ENCODE results near the gene HPCAL1. TPM values are rescaled to one million over a fixed set of nuclear protein-coding genes. Genes with fewer than 3 reads are reported as not detected.
A peak's percentile ranks its signal among the peaks of the same experiment; 100 is the strongest.

Gene HPCAL1
- total and polyA plus RNA-seq, 12 donors: 17.4 to 118 (median 61.3) TPM

DNA sequence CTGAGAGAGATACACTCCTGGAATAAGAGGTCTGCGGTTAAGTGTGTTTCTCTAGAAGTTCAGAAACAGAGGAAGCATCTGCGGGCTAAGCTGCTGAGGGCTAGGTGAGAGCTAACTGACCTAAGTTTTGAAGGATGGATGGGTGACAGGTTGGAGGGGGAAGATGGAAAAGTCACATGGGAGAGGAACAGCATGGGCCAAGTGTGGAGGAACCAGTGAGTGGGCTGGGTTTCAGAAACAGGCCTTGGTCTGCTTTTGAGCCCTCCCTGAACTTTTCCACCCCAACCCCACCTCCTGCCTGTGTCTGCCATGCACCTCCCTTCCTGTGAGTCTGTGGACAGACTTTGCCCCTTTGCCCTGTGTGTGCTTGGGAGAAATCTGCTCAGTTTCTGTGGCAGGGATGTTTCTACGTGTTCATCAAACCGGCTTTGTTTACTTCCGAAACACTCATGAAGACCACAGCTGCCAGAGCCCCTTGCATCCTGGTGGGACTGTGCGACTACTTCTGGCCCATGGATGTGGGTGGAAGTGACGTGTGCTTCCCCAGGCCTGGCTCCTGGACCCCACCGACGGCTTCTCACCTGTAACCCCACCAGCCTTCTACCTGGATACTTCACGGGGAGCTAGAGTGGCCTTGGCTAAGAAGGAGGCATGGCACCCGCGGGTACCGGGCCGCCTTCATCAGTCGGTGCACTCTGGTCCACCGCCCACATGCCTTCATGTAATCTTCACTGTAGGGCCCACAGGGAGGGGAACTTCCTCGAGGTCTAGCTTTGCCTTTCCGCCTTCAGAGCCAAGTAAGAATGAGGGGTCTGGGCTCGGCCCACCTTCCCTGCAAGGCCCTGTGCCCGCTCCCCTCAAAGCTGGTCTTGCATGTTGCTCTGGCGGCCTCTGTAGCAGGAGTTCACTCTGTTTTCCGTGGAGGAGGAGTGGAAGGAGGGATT, 1.4 kb upstream of the HPCAL1 start:
- intact Hi-C loops (cut with DNase I): no loop called here
- Histone ChIP-seq H3K4me1 (replicated peaks in 1 of 2) (peaks cover 22 to 34% of the 10 kb centered on the region in 2 donors), H3K36me3 (replicated peaks in 1 of 2) (no peaks in the 10 kb centered on the region), H3K4me3 (no peak overlapping the region), H3K27me3 (no peaks in the 10 kb centered on the region), H3K9me3 (replicated peaks in 1 of 3) (no peaks in the 10 kb centered on the region), H3K27ac (peak overlapping the region in 1 of 5 donors; percentile 87)
- TF ChIP-seq, protein P1, sequence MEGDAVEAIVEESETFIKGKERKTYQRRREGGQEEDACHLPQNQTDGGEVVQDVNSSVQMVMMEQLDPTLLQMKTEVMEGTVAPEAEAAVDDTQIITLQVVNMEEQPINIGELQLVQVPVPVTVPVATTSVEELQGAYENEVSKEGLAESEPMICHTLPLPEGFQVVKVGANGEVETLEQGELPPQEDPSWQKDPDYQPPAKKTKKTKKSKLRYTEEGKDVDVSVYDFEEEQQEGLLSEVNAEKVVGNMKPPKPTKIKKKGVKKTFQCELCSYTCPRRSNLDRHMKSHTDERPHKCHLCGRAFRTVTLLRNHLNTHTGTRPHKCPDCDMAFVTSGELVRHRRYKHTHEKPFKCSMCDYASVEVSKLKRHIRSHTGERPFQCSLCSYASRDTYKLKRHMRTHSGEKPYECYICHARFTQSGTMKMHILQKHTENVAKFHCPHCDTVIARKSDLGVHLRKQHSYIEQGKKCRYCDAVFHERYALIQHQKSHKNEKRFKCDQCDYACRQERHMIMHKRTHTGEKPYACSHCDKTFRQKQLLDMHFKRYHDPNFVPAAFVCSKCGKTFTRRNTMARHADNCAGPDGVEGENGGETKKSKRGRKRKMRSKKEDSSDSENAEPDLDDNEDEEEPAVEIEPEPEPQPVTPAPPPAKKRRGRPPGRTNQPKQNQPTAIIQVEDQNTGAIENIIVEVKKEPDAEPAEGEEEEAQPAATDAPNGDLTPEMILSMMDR (IDR thresholded peaks at IDR 0.05): no peak
- TF ChIP-seq POLR2A (IDR thresholded peaks at IDR 0.05): no peak
- no peak for DNase-seq
- WGBS, 4 donors: 83 to 91% (median 87%) methylated on average over 14 to 22 of the region's 22 CpGs

DNA sequence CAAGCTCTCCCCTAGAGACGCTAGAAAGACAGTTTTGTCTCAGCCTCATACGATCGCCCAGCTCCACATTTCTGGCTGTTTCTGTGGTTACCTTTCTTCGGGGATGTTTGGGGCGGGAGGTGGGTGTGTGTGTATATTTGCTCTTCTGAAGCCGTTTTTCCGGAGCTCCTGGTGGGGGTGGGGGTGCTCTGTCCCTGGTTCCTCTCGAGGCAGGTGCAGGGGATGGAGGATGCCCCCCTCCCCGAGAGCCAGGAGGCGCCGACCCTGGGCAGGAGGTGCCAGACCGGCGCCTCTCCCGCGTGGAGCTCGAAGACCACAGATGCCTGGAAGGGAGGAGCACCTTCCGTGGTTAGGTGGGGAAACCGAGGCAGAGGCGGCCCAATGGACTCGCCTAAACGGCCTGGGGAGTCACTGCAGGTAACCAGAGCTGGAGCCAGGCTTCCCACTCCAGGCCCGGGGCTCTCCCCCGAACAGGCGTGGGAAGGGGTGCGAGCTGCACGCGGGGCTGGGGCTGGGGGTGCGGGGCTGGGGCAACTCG, 694 bp upstream of the HPCAL1 start:
- peak in 1 of 7 donors; percentile 36 for DNase-seq
- H3K27ac ChIP-seq: peak overlapping the region in 4 of 5 donors; percentile 64 to 87 (median 76)
- H3K27me3 ChIP-seq: no peaks in the 10 kb centered on the region
- H3K36me3 ChIP-seq (replicated peaks in 1 of 2): no peaks in the 10 kb centered on the region
- H3K9me3 ChIP-seq (replicated peaks in 1 of 3): no peaks in the 10 kb centered on the region
- no peak for TF ChIP-seq POLR2A (IDR thresholded peaks at IDR 0.05)
- TF ChIP-seq, protein P1 (IDR thresholded peaks at IDR 0.05): no peak
- H3K4me1 ChIP-seq (replicated peaks in 1 of 2): peaks cover 27 to 39% of the 10 kb centered on the region in 2 donors
- intact Hi-C loops (cut with DNase I): no loop called here
- H3K4me3 ChIP-seq: peak overlapping the region in 2 of 4 donors; percentile 37 to 79
- WGBS, 4 donors: 28 to 74% (median 36%) methylated on average over 5 to 29 of the region's 29 CpGs

GRCh38 chr2:10303181-10303693, 533 bp downstream of the HPCAL1 start:
- Histone ChIP-seq H3K36me3 (replicated peaks in 1 of 2) (no peaks in the 10 kb centered on the region), H3K4me1 (replicated peaks in 1 of 2) (peaks cover 38 to 45% of the 10 kb centered on the region in 2 donors), H3K27ac (peak overlapping the region; percentile 47 to 87 (median 74)), H3K27me3 (no peaks in the 10 kb centered on the region), H3K4me3 (peak overlapping the region; percentile 37 to 79 (median 62)), H3K9me3 (replicated peaks in 1 of 3) (no peaks in the 10 kb centered on the region)
- no peak for TF ChIP-seq POLR2A (IDR thresholded peaks at IDR 0.05)
- TF ChIP-seq, protein P1 (IDR thresholded peaks at IDR 0.05): no peak
- DNase-seq: peak in 3 of 7 donors; percentile 37 to 52 (median 43)
- WGBS, 4 donors: 0 to 1% (median 0%) methylated on average over 8 to 48 of the region's 48 CpGs
- intact Hi-C loops (cut with DNase I): no loop called here

All from adrenal gland (tissue), 12 donors.